Tibial nerve (tissue), 3 donors: Measurements from ENCODE around the gene DPY19L1.

ENCODE experiments used
- POLR2A ChIP-seq, 2 donors: fragments of 450-650 bp; IDR thresholded peaks; one replicate each; pipeline ENCODE4 v1.6.1; 2017; ENCODE audit warnings: antibody characterized with exemption in 2 of 2, mild to moderate bottlenecking in 2 of 2, moderate library complexity in 2 of 2
- TF ChIP-seq, protein P1 (sequence below), 5 experiments: fragments of 200-600 bp in 3 of 5; fragments of 450-650 bp in 2 of 5; sonication (generic) in 3 of 5; IDR thresholded peaks; one replicate each; pipeline ENCODE4 v1.5.1; 2016 to 2019; ENCODE audit warnings: antibody characterized with exemption in 5 of 5, mild to moderate bottlenecking in 3 of 5, moderate library complexity in 2 of 5

DNA sequence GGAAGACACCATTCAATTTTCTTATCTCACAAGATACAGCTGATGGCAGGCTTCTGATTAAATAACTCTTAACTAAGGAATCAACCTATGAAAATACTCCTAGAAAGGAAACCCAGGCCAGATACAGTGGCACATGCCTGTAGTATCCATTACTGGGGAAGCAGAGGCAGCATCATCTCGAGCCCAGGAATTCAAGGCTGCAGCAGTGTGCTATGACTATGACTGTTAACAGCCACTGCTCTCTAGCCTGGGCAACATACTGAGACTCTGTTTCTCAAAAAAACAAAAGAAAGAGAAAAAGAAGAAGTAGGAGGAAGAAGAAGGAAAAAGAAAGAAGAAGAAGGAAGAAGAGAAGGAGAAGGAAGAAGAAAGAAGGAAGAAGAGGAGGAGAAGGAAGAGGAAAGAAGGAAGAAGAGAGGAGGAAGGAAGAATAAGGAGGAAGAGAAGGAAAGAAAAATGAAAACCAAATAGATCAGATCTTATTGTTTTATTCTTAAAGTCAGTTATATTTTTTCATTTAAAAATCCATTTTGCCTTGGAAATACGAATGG lies 18.0 kb downstream of the DPY19L1 start:
- TF ChIP-seq, protein P1, sequence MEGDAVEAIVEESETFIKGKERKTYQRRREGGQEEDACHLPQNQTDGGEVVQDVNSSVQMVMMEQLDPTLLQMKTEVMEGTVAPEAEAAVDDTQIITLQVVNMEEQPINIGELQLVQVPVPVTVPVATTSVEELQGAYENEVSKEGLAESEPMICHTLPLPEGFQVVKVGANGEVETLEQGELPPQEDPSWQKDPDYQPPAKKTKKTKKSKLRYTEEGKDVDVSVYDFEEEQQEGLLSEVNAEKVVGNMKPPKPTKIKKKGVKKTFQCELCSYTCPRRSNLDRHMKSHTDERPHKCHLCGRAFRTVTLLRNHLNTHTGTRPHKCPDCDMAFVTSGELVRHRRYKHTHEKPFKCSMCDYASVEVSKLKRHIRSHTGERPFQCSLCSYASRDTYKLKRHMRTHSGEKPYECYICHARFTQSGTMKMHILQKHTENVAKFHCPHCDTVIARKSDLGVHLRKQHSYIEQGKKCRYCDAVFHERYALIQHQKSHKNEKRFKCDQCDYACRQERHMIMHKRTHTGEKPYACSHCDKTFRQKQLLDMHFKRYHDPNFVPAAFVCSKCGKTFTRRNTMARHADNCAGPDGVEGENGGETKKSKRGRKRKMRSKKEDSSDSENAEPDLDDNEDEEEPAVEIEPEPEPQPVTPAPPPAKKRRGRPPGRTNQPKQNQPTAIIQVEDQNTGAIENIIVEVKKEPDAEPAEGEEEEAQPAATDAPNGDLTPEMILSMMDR (IDR thresholded peaks at IDR 0.05) = no peak
- no peak for TF ChIP-seq POLR2A (IDR thresholded peaks at IDR 0.05)
